HL-60 (cell line): ENCODE data around the gene ALDH1L1.

Experiments
- DNase-seq, 2 experiments: peaks; one replicate each; pipeline ENCODE4 v3.0.0-alpha.2; 2010 to 2020; ENCODE audit warnings: low read depth in 1 of 2, low spot score in 1 of 2
- H3K27ac ChIP-seq: fragments of 250-450 bp; sonication (Bioruptor Pico); replicated peaks from 2 replicates; pipeline ENCODE4 v1.5.1; 2020; ENCODE audit warnings: mild to moderate bottlenecking, moderate library complexity
- H3K27me3 ChIP-seq: fragments of 250-450 bp; sonication (Bioruptor Pico); 2 replicates; pipeline ENCODE4 v1.5.1; 2021; ENCODE audit warnings: mild to moderate bottlenecking, moderate library complexity; ENCODE audit not compliant: insufficient read depth, poor library complexity, severe bottlenecking
- H3K4me3 ChIP-seq: replicated peaks from 2 replicates; pipeline ENCODE4 v1.5.1; 2011; ENCODE audit warnings: mild to moderate bottlenecking, control low read depth, low read length; ENCODE audit not compliant: insufficient read depth
- CTCF ChIP-seq: IDR thresholded peaks from one replicate; pipeline ENCODE4 v1.5.1; 2011; ENCODE audit warnings: low read length, control low read depth, inconsistent platforms; ENCODE audit not compliant: insufficient read depth
- GABPA ChIP-seq: IDR thresholded peaks from 2 replicates; pipeline ENCODE4 v1.6.1; 2012; ENCODE audit warnings: low read depth
- POLR2AphosphoS5 ChIP-seq: IDR thresholded peaks from 2 replicates; pipeline ENCODE4 v1.6.1; 2012; ENCODE audit warnings: low read depth
- REST ChIP-seq: IDR thresholded peaks from 2 replicates; pipeline ENCODE4 v1.6.1; 2012; ENCODE audit warnings: low read depth; ENCODE audit not compliant: insufficient replicate concordance
- SPI1 ChIP-seq: IDR thresholded peaks from 2 replicates; pipeline ENCODE4 v1.6.1; 2012; ENCODE audit warnings: low read depth, mild to moderate bottlenecking, borderline replicate concordance

ALDH1L1 gene

GRCh38 chr3:126158912-126159454, 21.4 kb downstream of the ALDH1L1 start:
- no peak for DNase-seq
- Histone ChIP-seq H3K27me3 (no peaks in the 10 kb centered on the region), H3K27ac (no peak overlapping the region), H3K4me3 (no peak overlapping the region)
- TF ChIP-seq SPI1 = no peak
- TF ChIP-seq GABPA = no peak
- TF ChIP-seq REST = no peak
- TF ChIP-seq POLR2AphosphoS5 = no peak
- no peak for TF ChIP-seq CTCF

GRCh38 chr3:126158016-126158911, 22.1 kb downstream of the ALDH1L1 start:
- TF ChIP-seq REST (no peak), POLR2AphosphoS5 (no peak), CTCF (no peak), SPI1 (no peak), GABPA (no peak)
- H3K27ac ChIP-seq = no peak overlapping the region
- no peaks in the 10 kb centered on the region for H3K27me3 ChIP-seq
- H3K4me3 ChIP-seq = no peak overlapping the region
- no peak for DNase-seq

GRCh38 chr3:126157083-126157768, 23.2 kb downstream of the ALDH1L1 start:
- no peak for DNase-seq
- no peak for TF ChIP-seq SPI1
- TF ChIP-seq GABPA = no peak
- TF ChIP-seq REST = no peak
- TF ChIP-seq CTCF = no peak
- TF ChIP-seq POLR2AphosphoS5 = no peak
- Histone ChIP-seq H3K27ac (no peak overlapping the region), H3K4me3 (no peak overlapping the region), H3K27me3 (no peaks in the 10 kb centered on the region)
